Hepatocyte (in vitro differentiated cells): ENCODE measurements around the gene GUCY1A2. TPM values are rescaled to one million over a fixed set of nuclear protein-coding genes. Genes with fewer than 3 reads are reported as not detected.

Source experiments
- DNase-seq: peaks from one replicate; pipeline ENCODE4 v3.0.0-alpha.2; 2016; ENCODE audit warnings: low spot score
- H2AFZ ChIP-seq: fragments of 200-600 bp; sonication (generic); 2 replicates; pipeline ENCODE4 v1.6.0; 2016; ENCODE audit warnings: antibody characterized with exemption, mild to moderate bottlenecking
- H3K27ac ChIP-seq: fragments of 200-600 bp; sonication (generic); 2 replicates; pipeline ENCODE4 v1.5.1; 2016; ENCODE audit warnings: mild to moderate bottlenecking
- H3K27me3 ChIP-seq: fragments of 200-600 bp; sonication (generic); 2 replicates; pipeline ENCODE4 v1.6.1; 2016
- H3K36me3 ChIP-seq: fragments of 200-600 bp; sonication (generic); replicated peaks from 2 replicates; pipeline ENCODE4 v1.5.1; 2016; ENCODE audit warnings: low read depth; ENCODE audit not compliant: insufficient read depth
- H3K4me1 ChIP-seq: fragments of 200-600 bp; sonication (generic); 2 replicates; pipeline ENCODE4 v1.5.1; 2016; ENCODE audit warnings: mild to moderate bottlenecking, moderate library complexity; ENCODE audit not compliant: insufficient read depth
- H3K4me2 ChIP-seq: fragments of 200-600 bp; sonication (generic); 2 replicates; pipeline ENCODE4 v1.6.0; 2016
- H3K4me3 ChIP-seq: fragments of 200-600 bp; sonication (generic); 2 replicates; pipeline ENCODE4 v1.5.1; 2016; ENCODE audit warnings: mild to moderate bottlenecking
- H3K79me2 ChIP-seq: fragments of 200-600 bp; sonication (generic); 2 replicates; pipeline ENCODE4 v1.6.0; 2017; ENCODE audit warnings: mild to moderate bottlenecking
- H3K9me2 ChIP-seq: fragments of 200-600 bp; sonication (generic); replicated peaks from 2 replicates; pipeline ENCODE4 v1.6.0; 2017; ENCODE audit warnings: mild to moderate bottlenecking; ENCODE audit not compliant: insufficient read depth
- H3K9me3 ChIP-seq: fragments of 200-600 bp; sonication (generic); 2 replicates; pipeline ENCODE4 v1.5.1; 2016; ENCODE audit warnings: low read depth, mild to moderate bottlenecking
- H4K20me1 ChIP-seq: fragments of 200-600 bp; sonication (generic); 2 replicates; pipeline ENCODE4 v1.6.0; 2016; ENCODE audit warnings: mild to moderate bottlenecking; ENCODE audit not compliant: insufficient read depth, poor library complexity, severe bottlenecking
- CTCF ChIP-seq: fragments of 200-600 bp; sonication (generic); IDR thresholded peaks from 2 replicates; pipeline ENCODE4 v1.5.1; 2016; ENCODE audit warnings: antibody characterized with exemption, mild to moderate bottlenecking; ENCODE audit not compliant: poor library complexity
- EZH2 ChIP-seq: fragments of 200-600 bp; sonication (generic); IDR thresholded peaks from 2 replicates; pipeline ENCODE4 v1.6.1; 2016; ENCODE audit warnings: antibody characterized with exemption, mild to moderate bottlenecking, borderline replicate concordance
- EZH2phosphoT487 ChIP-seq: fragments of 200-600 bp; sonication (generic); IDR thresholded peaks from one replicate; pipeline ENCODE4 v1.6.1; 2018; ENCODE audit warnings: antibody characterized with exemption, mild to moderate bottlenecking, low read depth, moderate library complexity; ENCODE audit not compliant: unreplicated experiment, severe bottlenecking
- WGBS: methylation state at CpG from one replicate; pipeline ENCODE4 v1.1.6; 2016; ENCODE audit warnings: low lambda C conversion rate; ENCODE audit errors: missing lambda C conversion rate; 5-methylcytosine and 5-hydroxymethylcytosine counted together
- polyA plus RNA-seq: library from polyadenylated mRNA; unstranded; fragments of >200 nt; fragmentation: Nextera tagmentation; extraction: Ambion mirVana; gene quantifications from 2 replicates; pipeline ENCODE4 v1.2.1, GENCODE V29; 2016
- total RNA-seq: library from RNA; depleted of rRNA; stranded (reverse); fragments of >200 nt; gene quantifications from 2 replicates; pipeline ENCODE4 v1.2.3, GENCODE V29; 2014

The GUCY1A2 gene
- total and polyA plus RNA-seq, 2 experiments from 2014 or later = 3.3 to 9.1 TPM

GRCh38 chr11:106920899-106921509 lies 97.3 kb downstream of the GUCY1A2 start:
- Histone ChIP-seq H3K4me2 (no peak overlapping the region), H3K36me3 (no peaks in the 10 kb centered on the region), H3K79me2 (no peaks in the 10 kb centered on the region), H3K9me3 (no peaks in the 10 kb centered on the region), H3K9me2 (no peaks in the 10 kb centered on the region), H3K27me3 (no peaks in the 10 kb centered on the region), H3K4me1 (no peaks in the 10 kb centered on the region), H2AFZ (no peak overlapping the region), H4K20me1 (no peaks in the 10 kb centered on the region), H3K4me3 (no peak overlapping the region), H3K27ac (no peak overlapping the region)
- DNase-seq = no peak
- TF ChIP-seq EZH2 (no peak), CTCF (no peak), EZH2phosphoT487 (no peak)

- Histone ChIP-seq H3K79me2 (no peaks in the 10 kb centered on the region), H4K20me1 (no peaks in the 10 kb centered on the region), H2AFZ (no peak overlapping the region), H3K27me3 (no peaks in the 10 kb centered on the region), H3K9me2 (no peaks in the 10 kb centered on the region), H3K4me3 (no peak overlapping the region), H3K9me3 (no peaks in the 10 kb centered on the region), H3K4me2 (no peak overlapping the region), H3K36me3 (no peaks in the 10 kb centered on the region), H3K27ac (no peak overlapping the region), H3K4me1 (no peaks in the 10 kb centered on the region)
- no peak for TF ChIP-seq EZH2
- no peak for TF ChIP-seq EZH2phosphoT487
- peak; percentile 6 for TF ChIP-seq CTCF
- 82% methylated on average over 2 of the region's 2 CpGs for WGBS
- no peak for DNase-seq
These were observed 100.3 kb downstream of the GUCY1A2 start for GRCh38 chr11:106917973-106918372.

DNA sequence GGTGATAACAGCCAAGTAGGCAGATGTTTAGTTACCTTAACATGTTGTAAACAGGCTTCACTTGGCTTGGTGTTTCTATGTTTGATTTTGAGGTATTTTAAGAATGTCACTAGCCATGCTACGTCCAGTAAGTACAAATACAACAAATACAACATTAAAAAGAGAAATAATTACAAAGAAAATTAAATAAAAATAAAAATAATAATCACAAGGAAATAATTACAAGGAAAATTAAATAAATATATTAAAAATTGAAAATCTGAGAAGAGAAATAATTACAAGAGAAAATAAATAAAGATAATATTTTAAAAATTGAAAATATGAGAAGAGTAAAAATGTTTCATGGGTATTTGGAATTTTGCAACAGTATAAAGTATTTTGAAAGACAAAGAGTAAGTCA lies 103.9 kb downstream of the GUCY1A2 start:
- Histone ChIP-seq H3K4me3 (no peak overlapping the region), H2AFZ (no peak overlapping the region), H3K9me2 (no peaks in the 10 kb centered on the region), H3K36me3 (no peaks in the 10 kb centered on the region), H4K20me1 (no peaks in the 10 kb centered on the region), H3K4me2 (no peak overlapping the region), H3K79me2 (no peaks in the 10 kb centered on the region), H3K4me1 (no peaks in the 10 kb centered on the region), H3K27ac (no peak overlapping the region), H3K9me3 (no peaks in the 10 kb centered on the region), H3K27me3 (no peaks in the 10 kb centered on the region)
- no peak for DNase-seq
- TF ChIP-seq EZH2phosphoT487 (no peak), EZH2 (no peak), CTCF (no peak)
- WGBS = 89% methylated on average over 1 of the region's 1 CpG
